Calu3 (cell line): ENCODE data around the gene SLC66A3. TPM values are rescaled to one million over a fixed set of nuclear protein-coding genes. Genes with fewer than 3 reads are reported as not detected.

Experiments
- BruUV-seq: library from RNA; stranded (reverse); fragments of 400-500 nt; replicated peaks from 2 replicates; lab custom pipeline; 2021; lab: Mats Ljungman, UMichigan
- CTCF ChIA-PET: fragments of 300-600 bp; sonication (Branson Sonifier 250); formaldehyde crosslinking; loops from one replicate; lab custom pipeline; 2022; ENCODE audit warnings: antibody characterized with exemption; lab: Charles Lee
- DNase-seq: peaks from one replicate; pipeline ENCODE4 v3.0.0; 2022
- H3K27ac Mint-ChIP-seq: one replicate; pipeline ENCODE4 v1.8.0; 2022; ENCODE audit warnings: mixed read lengths; ENCODE audit not compliant: unreplicated experiment
- H3K27me3 Mint-ChIP-seq: one replicate; pipeline ENCODE4 v1.8.0; 2022; ENCODE audit warnings: mixed read lengths; ENCODE audit not compliant: unreplicated experiment
- H3K36me3 Mint-ChIP-seq: one replicate; pipeline ENCODE4 v1.8.0; 2022; ENCODE audit warnings: mild to moderate bottlenecking, moderate library complexity, mixed read lengths; ENCODE audit not compliant: insufficient read depth, unreplicated experiment
- H3K4me1 Mint-ChIP-seq: one replicate; pipeline ENCODE4 v1.8.0; 2022; ENCODE audit warnings: mild to moderate bottlenecking, low read depth, mixed read lengths; ENCODE audit not compliant: unreplicated experiment
- H3K4me3 Mint-ChIP-seq: one replicate; pipeline ENCODE4 v1.8.0; 2022; ENCODE audit warnings: mild to moderate bottlenecking, low read depth, moderate library complexity, mixed read lengths; ENCODE audit not compliant: unreplicated experiment
- H3K9me3 Mint-ChIP-seq: one replicate; pipeline ENCODE4 v1.8.0; 2022; ENCODE audit warnings: low read depth, mixed read lengths; ENCODE audit not compliant: unreplicated experiment
- CTCF ChIP-seq: fragments of 200-600 bp; IDR thresholded peaks from one replicate; pipeline ENCODE4 v1.8.0; 2022; ENCODE audit warnings: antibody characterized with exemption; ENCODE audit not compliant: unreplicated experiment
- intact Hi-C: fragments of 100-400 bp; cut with micrococcal nuclease; formaldehyde crosslinking; loops from one replicate; pipeline ENCODE4 v1.10.0; 2022; ENCODE audit not compliant: unreplicated experiment
- total RNA-seq: library from RNA; stranded (reverse); gene quantifications from 2 replicates; pipeline ENCODE4 v1.2.3, GENCODE V29; 2022

Gene SLC66A3
- total RNA-seq, 1 experiment from 2014 or later, result 13.5 TPM

GRCh38 chr2:11118761-11119160, 36.5 kb upstream of the SLC66A3 start:
- no peak overlapping the region for H3K4me3 Mint-ChIP-seq
- intact Hi-C loops, result no loop called here
- no peaks in the 10 kb centered on the region for H3K36me3 Mint-ChIP-seq

GRCh38 chr2:11121099-11121822, 34.0 kb upstream of the SLC66A3 start:
- H3K27me3 Mint-ChIP-seq, result peaks cover 12% of the 10 kb centered on the region
- no TSS peak for BruUV-seq
- intact Hi-C loops, result loop anchor here (10.0 kb wide), 2 partner anchors 206 to 406 kb away; partner anchors contain the start of gene KCNF1
- CTCF ChIA-PET, result interaction anchor here (1.1 kb wide), 1 partner anchor 289 kb away, joined by 4 read pairs; no protein-coding TSS in a partner anchor
- no peak for TF ChIP-seq CTCF
- H3K9me3 Mint-ChIP-seq, result no peaks in the 10 kb centered on the region
- H3K4me1 Mint-ChIP-seq, result peaks cover 18% of the 10 kb centered on the region
- H3K4me3 Mint-ChIP-seq, result no peak overlapping the region
- peak overlapping the region; percentile 36 for H3K27ac Mint-ChIP-seq
- H3K36me3 Mint-ChIP-seq, result no peaks in the 10 kb centered on the region
- no peak for DNase-seq

More at GRCh38 chr2:11118761-11119160, 36.5 kb upstream of the SLC66A3 start:
- BruUV-seq, result no TSS peak
- DNase-seq, result no peak
- Mint-ChIP-seq H3K27ac (no peak overlapping the region), H3K9me3 (no peaks in the 10 kb centered on the region), H3K27me3 (peaks cover 18% of the 10 kb centered on the region), H3K4me1 (peaks cover 18% of the 10 kb centered on the region)
- TF ChIP-seq CTCF, result no peak
- CTCF ChIA-PET, result interaction anchor here (1.0 kb wide), 1 partner anchor 283 kb away, joined by 3 read pairs; no protein-coding TSS in a partner anchor

GRCh38 chr2:11121823-11122155, 33.5 kb upstream of the SLC66A3 start:
- Mint-ChIP-seq H3K36me3 (no peaks in the 10 kb centered on the region), H3K4me3 (no peak overlapping the region), H3K9me3 (no peaks in the 10 kb centered on the region), H3K27ac (peak overlapping the region; percentile 36), H3K4me1 (peaks cover 18% of the 10 kb centered on the region), H3K27me3 (peaks cover 18% of the 10 kb centered on the region)
- no peak for TF ChIP-seq CTCF
- DNase-seq, result no peak
- CTCF ChIA-PET, result interaction anchor here (0.6 to 3.3 kb wide), 2 partner anchors 21 to 289 kb away, joined by 6 to 33 read pairs; no protein-coding TSS in a partner anchor
- intact Hi-C loops, result loop anchor here (10.0 kb wide), 2 partner anchors 207 to 407 kb away; partner anchors contain the start of gene KCNF1
- BruUV-seq, result no TSS peak

GRCh38 chr2:11122380-11122779, 32.9 kb upstream of the SLC66A3 start:
- Mint-ChIP-seq H3K27me3 (peaks cover 22% of the 10 kb centered on the region), H3K9me3 (no peaks in the 10 kb centered on the region), H3K4me3 (no peak overlapping the region), H3K4me1 (peaks cover 18% of the 10 kb centered on the region), H3K27ac (peak overlapping the region; percentile 36), H3K36me3 (no peaks in the 10 kb centered on the region)
- BruUV-seq, result no TSS peak
- CTCF ChIA-PET, result interaction anchor here (0.6 to 3.3 kb wide), 2 partner anchors 20 to 290 kb away, joined by 6 to 33 read pairs; no protein-coding TSS in a partner anchor
- DNase-seq, result no peak
- TF ChIP-seq CTCF, result no peak
- intact Hi-C loops, result loop anchor here (10.0 kb wide), 2 partner anchors 208 to 408 kb away; partner anchors contain the start of gene KCNF1
